Measurements from ENCODE around the gene MEMO1.
"Not testable (repeated sequence)": the region's sequence is repeated elsewhere in the genome, so short reads cannot be mapped to it uniquely, and the experiment has no call there.

DNA sequence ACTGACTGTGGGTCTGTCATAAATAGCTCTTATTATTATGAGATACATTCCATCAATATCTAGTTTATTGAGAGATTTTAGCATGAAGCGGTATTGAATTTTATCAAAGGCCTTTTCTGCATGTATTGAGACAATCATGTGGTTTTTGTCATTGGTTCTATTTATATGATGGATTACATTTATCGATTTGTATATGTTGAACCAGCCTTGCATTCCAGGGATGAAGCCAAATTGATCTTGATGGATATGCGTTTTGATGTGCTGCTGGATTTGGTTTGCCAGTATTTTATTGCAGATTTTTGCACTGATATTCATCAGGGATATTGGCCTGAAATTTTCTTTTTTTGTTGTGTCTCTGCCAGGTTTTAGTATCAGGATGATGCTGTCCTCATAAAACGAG is 113.5 kb downstream of the MEMO1 start:
- TF ChIP-seq, protein P1, sequence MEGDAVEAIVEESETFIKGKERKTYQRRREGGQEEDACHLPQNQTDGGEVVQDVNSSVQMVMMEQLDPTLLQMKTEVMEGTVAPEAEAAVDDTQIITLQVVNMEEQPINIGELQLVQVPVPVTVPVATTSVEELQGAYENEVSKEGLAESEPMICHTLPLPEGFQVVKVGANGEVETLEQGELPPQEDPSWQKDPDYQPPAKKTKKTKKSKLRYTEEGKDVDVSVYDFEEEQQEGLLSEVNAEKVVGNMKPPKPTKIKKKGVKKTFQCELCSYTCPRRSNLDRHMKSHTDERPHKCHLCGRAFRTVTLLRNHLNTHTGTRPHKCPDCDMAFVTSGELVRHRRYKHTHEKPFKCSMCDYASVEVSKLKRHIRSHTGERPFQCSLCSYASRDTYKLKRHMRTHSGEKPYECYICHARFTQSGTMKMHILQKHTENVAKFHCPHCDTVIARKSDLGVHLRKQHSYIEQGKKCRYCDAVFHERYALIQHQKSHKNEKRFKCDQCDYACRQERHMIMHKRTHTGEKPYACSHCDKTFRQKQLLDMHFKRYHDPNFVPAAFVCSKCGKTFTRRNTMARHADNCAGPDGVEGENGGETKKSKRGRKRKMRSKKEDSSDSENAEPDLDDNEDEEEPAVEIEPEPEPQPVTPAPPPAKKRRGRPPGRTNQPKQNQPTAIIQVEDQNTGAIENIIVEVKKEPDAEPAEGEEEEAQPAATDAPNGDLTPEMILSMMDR (IDR thresholded peaks at IDR 0.05): not testable (repeated sequence)
- TF ChIP-seq ZFX (IDR thresholded peaks at IDR 0.05; ENCODE audit: borderline replicate concordance): not testable (repeated sequence)

Data from 22Rv1 (cell line).